GM13977 (cell line): Measurements from ENCODE around the gene ZNF160.
"Not testable (repeated sequence)": the region's sequence is repeated elsewhere in the genome, so short reads cannot be mapped to it uniquely, and the experiment has no call there.

ENCODE experiments used
- DNase-seq: peaks from one replicate; pipeline ENCODE4 v3.0.0; 2012; ENCODE audit warnings: low spot score
- in situ Hi-C: fragments of 300-500 bp; cut with MboI; formaldehyde crosslinking; loops from one replicate; pipeline ENCODE4 v1.12.0; 2022; ENCODE audit warnings: low sequenced_read_pairs, low pct_unique_long_range_greater_than_20kb, mixed read lengths, inconsistent platforms; ENCODE audit not compliant: unreplicated experiment
- TF ChIP-seq, protein P1 (sequence below): IDR thresholded peaks from 2 replicates; pipeline ENCODE4 v1.5.1; 2012; ENCODE audit warnings: mild to moderate bottlenecking, control low read depth; ENCODE audit not compliant: insufficient read depth; ENCODE audit errors: extremely low read depth, missing control alignments

ZNF160 gene

DNA sequence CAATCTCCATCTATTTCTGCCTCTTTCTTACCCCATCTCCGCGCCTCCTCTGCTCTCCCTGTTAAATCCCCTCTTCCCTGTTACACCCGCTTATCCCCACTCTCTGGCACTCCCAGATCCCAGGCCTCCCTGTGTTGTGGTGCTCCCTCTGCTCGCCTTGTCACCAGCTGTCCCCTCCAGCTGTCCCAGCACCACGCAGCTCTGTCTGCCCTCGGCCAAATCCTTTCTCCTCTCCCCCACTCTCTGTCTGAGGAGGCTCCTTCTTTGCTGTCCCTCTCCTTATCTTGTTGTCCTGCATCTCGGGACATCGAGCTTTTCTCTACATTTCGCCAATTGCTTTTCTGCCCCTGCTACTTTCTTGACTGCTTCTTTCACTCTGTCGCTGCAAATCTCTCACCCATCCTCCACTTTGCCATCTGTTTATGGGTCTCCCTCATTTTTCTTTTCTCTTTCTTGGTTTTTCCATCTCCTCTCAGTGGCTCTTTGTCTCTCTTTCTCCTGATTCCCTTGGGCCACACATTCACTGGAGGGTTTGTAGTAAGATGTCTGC is 941 bp downstream of the ZNF160 start:
- DNase-seq = no peak
- in situ Hi-C loops = no loop called here
- TF ChIP-seq, protein P1, sequence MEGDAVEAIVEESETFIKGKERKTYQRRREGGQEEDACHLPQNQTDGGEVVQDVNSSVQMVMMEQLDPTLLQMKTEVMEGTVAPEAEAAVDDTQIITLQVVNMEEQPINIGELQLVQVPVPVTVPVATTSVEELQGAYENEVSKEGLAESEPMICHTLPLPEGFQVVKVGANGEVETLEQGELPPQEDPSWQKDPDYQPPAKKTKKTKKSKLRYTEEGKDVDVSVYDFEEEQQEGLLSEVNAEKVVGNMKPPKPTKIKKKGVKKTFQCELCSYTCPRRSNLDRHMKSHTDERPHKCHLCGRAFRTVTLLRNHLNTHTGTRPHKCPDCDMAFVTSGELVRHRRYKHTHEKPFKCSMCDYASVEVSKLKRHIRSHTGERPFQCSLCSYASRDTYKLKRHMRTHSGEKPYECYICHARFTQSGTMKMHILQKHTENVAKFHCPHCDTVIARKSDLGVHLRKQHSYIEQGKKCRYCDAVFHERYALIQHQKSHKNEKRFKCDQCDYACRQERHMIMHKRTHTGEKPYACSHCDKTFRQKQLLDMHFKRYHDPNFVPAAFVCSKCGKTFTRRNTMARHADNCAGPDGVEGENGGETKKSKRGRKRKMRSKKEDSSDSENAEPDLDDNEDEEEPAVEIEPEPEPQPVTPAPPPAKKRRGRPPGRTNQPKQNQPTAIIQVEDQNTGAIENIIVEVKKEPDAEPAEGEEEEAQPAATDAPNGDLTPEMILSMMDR = no peak

- TF ChIP-seq, protein P1 = no peak
- in situ Hi-C loops = no loop called here
- no peak for DNase-seq
Measured at GRCh38 chr19:53101518-53101917, 1.7 kb downstream of the ZNF160 start.

DNA sequence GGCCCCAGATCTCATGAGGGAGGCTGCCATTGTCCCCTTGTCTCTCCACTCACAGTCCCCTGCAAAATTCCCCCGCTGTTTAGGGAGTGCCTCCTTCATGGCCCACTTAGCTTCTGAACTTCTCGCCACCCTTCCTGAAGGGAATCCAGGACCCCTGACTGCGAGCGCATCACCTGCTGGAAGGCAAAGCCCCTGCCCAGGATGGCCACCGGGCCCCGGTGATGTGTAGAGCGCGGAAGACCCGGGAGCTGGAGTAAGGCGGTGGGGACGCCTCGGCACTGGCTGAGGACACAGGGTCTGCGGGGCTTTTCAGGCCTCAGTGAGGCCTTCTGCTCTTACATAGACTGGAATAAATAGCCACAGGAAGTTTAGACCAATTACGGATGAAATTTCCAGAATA is 4.7 kb downstream of the ZNF160 start:
- DNase-seq, in situ Hi-C loops: not testable (repeated sequence)

DNA sequence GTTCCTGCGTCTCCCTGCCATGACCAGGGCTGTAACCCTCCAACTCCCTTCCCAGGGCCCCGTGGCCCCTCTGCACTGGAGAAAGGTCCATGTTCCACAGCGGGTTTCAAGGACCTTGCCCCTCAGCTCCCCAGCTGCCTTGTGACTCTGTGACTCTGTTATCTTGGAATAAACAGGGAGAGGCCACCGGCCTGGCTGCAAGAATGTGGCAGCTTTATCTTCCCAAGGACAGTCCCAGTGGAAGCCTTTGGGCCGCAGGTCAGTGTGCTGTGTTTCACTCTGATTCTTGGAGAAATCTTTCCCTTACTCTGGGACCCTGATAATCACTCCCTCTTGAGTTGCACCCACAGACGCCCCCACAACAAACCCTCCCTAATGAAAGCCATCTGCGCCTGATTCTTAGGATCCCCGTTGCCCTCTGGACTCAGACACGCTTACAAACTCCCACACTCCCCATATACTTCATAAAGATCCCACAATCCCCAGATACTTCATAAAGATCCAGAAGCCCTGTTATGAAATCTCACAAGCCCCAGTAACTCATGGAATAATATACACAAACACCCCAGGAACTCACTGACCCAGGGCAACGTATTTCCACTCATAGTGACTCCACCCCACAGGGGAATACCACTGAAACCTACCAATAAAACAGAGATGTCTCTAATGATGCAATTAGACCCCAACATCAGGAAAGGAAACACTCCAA is 6.1 kb downstream of the ZNF160 start:
- in situ Hi-C loops, DNase-seq: not testable (repeated sequence)

DNA sequence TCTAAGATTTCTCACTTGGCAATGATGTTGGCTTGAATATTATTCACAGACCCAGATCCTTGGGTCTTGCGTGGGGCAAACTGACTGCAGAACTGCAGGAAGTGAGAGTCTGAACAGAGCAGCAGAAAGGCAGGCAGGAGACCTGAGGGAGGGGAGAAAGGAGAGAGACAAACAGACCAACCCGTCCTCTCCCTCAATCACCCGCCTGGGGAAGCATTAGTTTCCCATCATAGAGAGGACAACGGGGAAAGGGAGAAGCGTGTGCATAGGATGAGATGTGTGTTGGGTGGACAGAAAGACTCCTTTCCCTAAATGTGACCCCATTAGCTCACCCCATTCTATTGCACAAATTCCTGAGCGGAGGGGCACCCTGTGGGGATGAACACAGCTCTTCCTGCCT is 6.6 kb downstream of the ZNF160 start:
- in situ Hi-C loops, DNase-seq: not testable (repeated sequence)

- DNase-seq = no peak
- in situ Hi-C loops = no loop called here
Measured at GRCh38 chr19:53094754-53095575, 8.3 kb downstream of the ZNF160 start.

GRCh38 chr19:53092723-53093122 is 10.5 kb downstream of the ZNF160 start:
- TF ChIP-seq, protein P1 = no peak
- DNase-seq = no peak
- in situ Hi-C loops = no loop called here

More at GRCh38 chr19:53094754-53095575, 8.3 kb downstream of the ZNF160 start:
- TF ChIP-seq, protein P1 = no peak

DNA sequence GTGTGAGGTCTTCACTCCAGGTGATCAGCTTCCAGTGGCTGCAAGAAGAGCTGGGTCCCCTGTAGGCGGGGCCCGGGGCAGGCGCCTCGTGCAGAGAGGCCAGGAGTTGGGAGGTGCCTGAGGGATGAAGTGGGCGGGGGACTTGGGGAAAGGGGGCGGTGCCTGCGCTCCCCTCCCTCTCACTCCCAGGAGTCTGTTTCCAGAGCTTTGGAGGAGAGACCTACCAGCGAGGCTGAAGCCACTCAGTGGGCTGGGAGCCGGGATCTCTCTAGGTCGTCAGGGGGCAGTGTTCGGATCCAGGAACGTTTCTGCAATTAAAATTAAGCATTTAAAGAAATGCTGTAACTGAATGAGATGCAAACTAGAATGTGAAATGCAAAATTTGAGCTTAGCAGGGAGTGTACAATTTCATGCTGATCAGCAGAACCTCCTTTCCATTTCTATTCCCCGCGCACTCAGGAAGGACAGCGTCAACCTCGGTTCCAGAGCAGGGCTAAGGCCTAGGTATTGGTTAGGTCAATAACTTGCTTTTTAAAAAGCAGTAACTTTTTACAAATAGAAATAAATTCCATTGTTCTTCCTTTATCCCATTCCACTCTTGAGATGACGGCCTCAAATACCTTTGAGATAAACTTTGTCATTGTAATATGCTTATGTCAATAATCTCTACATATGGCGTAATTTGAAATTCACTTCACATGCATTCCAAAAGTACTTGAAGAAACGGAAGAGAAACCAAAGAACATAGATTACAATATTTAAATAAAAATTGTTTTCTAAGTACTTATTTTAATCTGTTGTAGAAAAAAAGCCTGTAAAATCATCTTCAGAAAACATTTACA is 11.6 kb downstream of the ZNF160 start:
- in situ Hi-C loops = no loop called here
- TF ChIP-seq, protein P1 = no peak
- DNase-seq = no peak
